HG03175 (cell line): ENCODE results near the gene MT1G.
"Not testable (repeated sequence)": the region's sequence is repeated elsewhere in the genome, so short reads cannot be mapped to it uniquely, and the experiment has no call there.

Experiments used
- ATAC-seq: cut with Tn5 transposase; IDR thresholded peaks from one replicate; pipeline ENCODE4 v1.9.1; 2021; ENCODE audit warnings: mild to moderate bottlenecking, moderate library complexity; ENCODE audit not compliant: unreplicated experiment

The MT1G gene

DNA sequence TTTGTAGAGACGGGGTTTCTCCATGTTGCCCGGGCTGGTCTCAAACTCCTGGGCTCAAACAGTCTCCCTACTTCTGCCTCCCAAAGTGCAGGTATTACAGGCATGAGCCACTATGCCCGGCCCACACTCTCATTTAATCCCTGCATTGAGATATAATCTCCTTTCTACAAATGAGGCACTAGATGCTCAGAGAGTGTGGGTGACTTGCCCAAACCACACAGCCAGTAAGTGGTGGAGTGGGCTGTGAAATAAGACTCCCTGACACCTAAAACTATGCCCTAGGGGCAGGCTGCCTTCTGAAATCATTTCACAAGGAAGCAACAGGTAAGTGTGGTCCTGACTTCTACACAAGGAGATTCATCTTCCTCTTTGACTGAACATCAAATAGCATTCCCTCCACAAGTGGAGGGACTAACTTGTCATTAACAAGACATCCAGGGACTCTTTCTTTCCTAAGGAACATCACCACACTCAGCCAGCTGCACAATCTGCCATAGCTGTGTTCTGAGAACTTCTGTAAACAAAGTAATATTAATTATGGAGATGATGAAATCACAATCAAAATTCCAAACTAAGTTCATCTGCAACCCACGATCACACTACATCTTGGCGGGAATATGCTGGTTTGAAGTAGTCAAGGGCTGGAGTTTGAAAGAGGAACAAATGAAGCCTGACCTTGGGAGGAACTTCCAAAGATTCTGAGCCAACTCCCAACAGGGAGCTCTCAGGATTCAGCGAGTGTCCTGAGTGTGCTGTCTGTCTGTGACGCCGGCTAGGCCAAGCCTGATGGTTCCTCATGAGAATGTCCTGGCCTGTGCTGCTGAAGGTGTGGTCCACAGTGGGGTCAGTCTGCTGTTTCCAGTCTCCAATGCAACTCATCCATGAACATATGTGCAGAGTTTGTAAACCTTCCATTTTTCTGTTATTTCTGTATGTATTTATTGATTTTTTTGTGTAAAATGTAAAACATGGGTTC lies 2.3 kb downstream of the MT1G start:
- not testable (repeated sequence) for ATAC-seq

DNA sequence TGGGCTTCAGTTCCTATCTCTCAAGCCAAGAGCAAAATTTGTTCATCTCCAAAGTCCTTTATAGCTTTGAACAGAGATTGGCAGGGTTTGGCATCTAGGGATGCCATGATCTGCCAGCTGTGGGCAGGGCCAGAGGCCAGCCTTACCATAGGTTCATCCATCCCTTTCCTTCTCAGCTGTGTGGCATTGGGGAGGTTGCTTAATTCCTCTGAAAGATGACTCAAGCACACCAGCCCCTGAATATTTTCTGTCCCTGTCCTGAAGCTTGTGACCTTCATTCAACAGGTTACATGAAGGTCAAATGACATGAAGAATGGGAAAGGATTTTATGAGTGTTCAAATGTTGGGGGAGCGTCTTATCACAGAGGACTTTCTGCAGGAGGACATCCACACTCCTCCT lies 3.4 kb downstream of the MT1G start:
- no peak for ATAC-seq

DNA sequence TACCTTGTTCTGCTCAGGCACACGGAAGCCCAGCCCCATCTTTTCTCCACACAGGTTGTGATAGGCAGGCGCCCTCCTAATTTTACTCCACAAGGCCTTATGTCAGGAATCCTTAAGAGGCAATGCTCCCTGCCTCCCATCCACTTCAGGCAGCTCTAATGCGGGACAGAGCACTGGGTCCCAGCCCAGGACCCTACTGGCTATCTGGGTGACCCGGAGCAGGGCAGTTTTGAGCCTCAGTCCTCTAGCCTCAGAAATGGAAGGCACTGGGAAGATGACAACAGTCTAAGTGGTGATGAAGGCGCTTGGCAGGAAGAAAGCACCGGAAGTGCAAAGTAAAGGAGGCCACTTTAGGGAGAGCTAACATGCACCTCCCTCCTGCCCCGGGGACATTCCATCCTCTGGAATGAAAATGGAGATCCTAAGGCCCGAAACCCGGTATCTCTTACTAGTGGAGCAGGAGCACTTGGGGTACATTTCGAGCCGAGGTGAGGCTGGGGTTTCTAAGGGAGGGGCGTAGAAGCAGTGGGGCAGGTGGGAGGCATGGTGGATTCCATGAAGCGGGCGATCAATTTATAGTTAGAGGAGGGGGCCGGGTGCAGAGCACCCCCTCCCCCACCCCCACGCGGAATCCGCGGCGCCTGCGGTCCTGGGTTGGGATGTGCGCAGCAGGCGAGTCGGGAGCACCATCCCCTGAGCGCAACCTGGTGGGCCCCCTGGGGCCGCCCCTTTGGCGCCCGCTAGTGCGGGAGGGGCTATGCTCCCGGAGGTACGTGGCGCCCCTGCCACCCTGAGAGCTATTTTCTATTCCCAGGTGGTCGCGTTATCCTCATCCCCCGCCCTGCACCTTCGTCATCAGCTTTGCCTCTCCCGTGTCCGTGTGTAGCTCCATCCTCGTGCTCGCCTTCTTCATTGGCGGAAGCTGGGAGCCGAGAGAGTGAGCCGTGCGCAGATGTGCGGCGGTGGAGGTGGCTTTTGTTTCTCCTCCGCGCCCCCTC lies 5.2 kb downstream of the MT1G start:
- no peak for ATAC-seq

DNA sequence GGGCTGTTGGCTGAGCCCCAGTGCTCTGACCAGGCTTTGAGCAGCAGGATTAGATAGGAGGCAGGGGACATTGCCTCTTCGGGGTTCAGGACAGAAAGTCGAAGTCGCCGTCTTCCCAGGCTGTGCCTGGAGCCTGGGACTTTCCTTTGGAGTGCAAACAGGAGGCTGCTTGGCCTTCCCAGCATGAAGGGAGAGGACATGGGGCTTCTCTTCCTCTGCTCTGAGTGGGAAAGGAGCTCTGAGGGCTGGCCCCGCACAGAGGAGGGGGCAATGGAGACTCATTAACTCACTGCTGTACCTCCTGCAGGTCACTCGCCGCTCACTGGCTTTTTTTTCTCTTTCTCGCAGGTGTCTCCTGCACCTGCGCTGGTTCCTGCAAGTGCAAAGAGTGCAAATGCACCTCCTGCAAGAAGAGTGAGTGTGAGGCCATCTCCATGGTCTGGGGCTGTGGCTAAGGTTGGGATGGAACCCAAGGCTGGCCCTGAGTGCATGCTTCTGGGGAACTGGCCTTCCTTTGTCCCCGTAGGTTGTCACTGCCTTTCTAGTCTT lies 9.5 kb downstream of the MT1G start:
- no peak for ATAC-seq

DNA sequence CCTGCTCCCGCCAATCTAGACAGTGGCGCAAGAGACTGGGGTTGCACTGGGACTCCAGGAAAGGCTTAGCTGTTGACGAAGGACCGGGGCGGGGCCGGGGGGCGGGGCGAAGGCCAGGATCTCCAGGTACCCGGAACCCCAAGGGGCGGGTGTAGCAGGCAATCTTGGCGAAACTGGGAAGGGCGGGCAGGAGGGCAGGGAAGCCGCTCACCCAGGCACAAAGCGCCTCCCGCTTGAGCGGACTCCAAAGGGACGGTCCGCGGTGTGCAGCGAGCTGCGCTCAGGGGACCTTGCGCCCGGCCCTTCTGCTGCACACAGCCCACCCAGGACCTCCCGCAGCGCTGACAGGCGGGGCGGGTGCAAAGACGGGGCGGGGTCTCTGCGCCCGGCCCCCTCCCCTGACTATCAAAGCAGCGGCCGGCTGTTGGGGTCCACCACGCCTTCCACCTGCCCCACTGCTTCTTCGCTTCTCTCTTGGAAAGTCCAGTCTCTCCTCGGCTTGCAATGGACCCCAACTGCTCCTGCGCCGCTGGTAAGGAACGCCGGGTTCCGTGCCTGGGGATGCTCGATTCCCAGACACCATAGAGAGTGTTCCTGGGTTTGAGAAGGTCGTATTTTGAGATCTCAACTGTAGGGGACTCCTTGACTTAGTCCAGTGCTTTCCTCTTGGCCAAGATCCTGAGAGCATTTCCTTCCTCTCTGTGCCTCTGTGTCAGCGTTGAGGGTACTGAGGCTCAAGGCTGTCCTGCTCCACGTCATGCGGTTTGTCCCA lies 10.1 kb downstream of the MT1G start, which contains the start of gene MT1F:
TSS of gene MT1F (plus strand) at position 405 of the 772 bp plus-strand sequence. CDS start at position 505, 100 bp downstream.
- peak; percentile 57 for ATAC-seq

DNA sequence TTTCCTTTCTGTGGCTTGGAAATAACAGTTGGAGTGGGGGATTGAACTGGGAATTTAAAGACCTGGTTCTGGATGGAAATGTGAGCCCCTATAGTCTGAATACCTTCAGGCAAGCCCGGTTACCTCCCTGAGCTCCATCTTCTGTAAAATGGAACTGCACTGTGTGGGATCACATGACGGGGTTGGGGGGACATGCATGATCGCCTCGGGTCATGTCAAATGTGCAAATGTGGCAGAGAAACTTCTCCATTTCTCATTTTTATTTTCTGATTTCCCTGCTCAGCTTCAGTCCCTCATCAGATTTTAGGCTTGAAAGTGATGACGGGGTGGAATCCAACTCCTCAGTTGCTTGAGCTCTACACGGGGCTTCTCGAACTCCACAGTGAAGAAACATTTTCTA lies 14.6 kb downstream of the MT1G start:
- no peak for ATAC-seq

DNA sequence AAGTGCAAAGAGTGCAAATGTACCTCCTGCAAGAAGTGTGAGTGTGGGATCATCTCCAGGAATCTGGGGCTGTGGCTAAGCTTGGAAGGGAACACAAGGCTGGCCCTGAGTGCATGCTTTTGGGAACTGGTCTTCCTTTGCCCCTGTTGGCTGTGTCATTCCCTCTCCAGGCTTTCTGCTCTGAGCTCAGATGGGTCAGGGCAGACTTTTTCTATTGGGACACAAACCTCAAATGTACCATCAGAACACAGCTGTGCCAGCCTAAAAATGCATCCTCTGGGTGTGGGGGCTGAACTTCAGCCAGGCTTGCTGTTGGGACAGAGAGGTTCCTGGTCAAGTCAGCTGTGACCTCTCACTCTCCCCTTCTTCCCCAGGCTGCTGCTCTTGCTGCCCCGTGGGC lies 15.3 kb downstream of the MT1G start:
- no peak for ATAC-seq

DNA sequence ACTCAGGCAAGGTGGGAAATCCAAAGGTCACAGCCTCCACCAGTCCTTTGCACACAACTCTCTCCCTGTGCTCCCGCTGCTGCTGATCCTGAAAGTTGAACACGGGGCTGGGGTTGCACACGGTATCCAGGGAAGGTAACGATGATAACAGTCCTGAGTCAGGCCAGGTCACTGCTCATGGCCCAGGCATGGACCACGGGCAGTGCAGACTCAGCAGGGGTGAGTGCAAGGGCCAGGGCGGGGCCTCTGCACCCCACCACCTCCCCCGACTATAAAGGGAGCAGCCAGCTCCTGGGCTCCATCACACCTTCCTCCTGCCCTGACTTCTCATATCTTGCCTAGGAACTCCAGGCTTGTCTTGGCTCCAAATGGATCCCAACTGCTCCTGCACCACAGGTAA lies 16.3 kb downstream of the MT1G start, which contains the start of gene MT1B:
TSS of gene MT1B (plus strand) at position 301 of the 400 bp plus-strand sequence. CDS start at position 369, 68 bp downstream.
- ATAC-seq = no peak

DNA sequence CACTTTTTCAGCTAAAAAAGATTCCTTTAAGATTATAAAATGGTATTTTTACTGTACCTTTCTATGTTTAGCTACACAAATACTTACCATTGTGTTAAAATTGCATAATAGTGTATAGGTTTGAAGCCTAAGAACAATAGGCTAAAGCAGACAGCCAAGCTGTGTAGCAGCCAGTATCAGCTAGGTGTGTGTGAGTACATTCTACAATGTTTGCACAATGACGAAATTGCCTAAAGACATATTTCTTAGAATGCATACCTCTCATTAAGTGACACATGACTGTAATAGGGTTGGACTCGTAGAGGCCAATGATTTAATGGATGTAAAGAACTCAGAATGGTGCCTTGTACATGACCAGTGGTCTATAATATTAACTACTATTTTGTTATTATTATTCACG lies 18.0 kb downstream of the MT1G start:
- no peak for ATAC-seq

DNA sequence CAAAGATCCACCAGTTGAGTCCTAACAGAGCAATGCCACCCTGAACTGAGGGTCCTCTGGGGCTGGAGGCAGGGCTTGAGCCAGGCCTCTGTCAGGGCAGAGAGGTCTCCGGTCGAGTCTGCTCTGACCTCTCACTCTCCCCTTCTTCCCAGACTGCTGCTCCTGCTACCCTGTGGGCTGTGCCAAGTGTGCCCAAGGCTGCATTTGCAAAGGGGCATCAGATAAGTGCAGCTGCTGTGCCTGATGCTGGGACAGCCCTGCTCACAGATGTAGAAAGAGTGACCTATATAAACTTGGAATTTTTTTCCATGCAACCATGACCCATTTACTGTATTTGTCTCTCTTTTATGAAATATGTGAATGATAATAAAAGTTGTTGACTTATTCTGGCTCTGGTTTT lies 18.6 kb downstream of the MT1G start:
- ATAC-seq = no peak

DNA sequence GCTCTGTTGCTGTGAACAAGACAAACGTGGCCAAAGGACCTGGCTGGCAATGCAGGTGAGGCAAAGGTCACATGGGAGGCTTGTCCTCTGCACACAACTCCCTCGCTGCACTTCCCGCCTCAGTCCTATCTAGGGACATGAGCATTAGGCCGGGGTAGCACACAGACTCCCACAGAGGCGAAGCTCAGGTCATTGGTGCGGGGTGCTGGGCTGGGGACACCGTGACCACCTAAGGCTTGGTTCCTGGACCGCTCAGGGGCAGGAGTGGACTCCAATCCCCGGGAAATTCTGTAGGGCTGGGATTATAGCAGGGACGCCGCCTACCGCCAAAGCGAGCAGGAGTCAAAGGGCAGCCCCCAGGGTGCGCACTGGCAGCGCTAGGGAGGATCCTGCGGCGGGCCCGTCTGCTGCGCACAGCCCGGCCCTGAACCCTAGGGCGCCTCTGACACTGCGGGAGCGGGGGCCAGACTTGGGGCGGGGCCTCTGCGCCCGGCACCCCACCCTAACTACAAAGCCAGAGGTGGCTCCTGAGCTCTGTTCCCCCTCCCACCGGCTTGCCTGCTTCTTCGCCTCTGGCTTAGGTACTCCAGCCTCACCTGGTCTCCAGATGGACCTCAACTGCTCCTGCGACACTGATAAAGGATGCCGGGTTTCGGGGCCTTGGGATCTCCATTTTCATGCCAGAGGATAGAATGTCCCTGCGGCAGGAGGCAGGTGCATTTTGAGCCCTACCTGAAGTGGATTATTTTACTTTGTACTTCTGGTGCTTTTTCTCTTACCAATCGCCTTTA lies 20.0 kb downstream of the MT1G start:
- ATAC-seq = no peak

DNA sequence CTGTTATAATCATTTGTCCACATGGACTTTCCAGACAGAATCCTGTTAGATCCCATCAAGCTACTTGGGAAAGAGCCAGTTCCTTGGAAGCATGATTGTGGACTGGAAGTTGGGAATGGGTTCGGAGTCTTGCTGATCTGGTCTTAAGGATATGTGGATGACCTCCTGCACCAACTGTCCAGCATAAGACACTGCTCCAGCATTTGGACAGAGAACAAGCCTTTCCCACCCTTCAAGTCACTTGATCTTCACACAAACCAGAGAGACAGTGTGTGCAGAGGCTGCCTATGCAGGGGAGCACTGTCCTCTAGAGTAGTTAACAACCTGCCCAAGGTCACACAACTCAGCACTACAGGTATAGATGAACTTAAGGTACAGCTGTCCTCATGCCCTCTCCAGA lies 22.0 kb downstream of the MT1G start:
- ATAC-seq = no peak

DNA sequence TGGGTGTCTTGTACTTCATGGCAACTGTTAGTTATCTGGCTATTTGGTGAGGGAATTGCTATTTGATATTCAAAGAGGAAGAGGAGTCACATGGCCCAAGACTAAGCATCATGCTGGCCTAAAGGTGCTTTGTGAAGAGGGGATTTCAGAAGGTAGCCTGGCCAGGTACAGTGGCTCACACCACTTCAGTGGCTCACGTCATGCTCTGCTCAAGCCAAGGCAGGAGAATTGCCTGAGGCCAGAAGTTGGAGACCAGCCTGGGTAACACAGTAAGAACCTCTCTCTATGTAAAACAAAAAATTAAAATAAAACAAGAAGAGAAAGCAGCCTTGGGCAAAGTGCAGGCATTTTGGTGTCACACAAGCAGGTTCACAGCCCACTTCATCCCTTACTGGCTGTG lies 22.6 kb downstream of the MT1G start:
- no peak for ATAC-seq

DNA sequence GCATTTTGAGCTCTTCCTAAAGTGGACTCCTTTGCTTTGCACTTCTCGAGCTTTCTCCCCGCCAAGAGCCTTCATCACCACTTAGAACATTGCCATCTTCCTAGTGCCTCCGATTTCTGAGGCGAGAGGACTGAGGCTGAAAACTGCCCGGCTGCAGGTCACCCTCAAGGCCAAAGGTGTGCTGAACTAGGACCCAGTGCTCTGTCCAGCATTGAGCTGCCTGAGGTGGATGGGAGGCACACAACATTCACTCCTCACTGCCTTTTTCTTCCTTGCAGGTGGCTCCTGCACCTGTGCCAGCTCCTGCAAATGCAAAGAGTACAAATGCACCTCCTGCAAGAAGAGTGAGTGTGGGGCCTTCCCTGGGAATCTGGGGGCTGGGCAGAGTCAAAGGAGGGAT lies 24.0 kb downstream of the MT1G start:
- no peak for ATAC-seq

DNA sequence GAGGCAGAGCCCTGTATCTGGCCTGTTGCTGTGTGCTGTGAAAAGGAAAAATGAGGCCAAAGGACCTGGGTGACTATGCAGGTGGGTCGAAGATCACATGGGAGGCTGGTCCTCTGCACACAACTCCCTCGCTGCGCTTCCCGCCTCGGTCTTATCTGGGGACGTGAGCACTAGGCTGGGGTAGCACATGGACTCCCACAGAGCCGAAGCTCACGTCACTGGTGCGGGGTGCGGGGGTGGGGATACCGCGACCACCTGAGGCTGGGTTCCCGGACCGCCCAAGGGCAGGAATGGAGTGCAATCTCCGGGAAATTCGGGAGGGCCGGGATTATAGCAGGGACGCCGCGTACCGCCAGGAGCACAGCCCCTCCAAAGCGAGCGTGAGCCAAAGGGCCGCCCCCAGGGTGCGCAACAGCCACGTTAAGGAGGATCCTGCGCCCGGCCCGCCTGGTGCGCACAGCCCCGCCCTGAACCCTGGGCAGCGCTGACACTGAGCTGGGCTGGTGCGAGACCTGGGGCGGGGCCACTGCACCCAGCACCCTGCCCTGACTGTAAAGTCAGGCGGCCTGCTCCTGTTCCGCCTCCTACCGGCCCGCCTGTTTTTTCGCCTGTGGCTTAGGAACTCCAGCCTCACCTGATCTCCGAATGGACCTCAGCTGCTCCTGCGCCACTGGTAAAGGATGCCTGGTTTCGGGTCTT lies 24.6 kb downstream of the MT1G start:
- peak; percentile 73 for ATAC-seq

DNA sequence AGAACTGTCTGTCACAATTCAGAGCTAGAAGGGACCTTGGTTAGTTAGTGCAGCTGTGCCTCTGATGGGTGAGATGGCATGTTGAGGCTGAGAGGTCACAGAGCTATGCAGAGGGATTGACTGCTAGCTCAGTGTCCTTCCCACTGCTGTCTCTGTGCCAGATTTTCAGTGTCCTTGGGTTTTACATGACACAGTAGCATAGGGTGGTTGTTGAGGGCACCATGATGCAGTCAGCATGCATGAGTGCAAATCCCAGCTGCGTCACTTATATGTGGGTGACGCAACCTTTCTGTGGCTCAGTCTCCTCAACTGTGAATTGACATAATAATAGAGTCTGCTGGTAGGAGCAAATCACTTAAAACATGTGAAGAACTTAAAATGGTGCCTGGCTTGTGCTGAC lies 26.7 kb downstream of the MT1G start:
- no peak for ATAC-seq

DNA sequence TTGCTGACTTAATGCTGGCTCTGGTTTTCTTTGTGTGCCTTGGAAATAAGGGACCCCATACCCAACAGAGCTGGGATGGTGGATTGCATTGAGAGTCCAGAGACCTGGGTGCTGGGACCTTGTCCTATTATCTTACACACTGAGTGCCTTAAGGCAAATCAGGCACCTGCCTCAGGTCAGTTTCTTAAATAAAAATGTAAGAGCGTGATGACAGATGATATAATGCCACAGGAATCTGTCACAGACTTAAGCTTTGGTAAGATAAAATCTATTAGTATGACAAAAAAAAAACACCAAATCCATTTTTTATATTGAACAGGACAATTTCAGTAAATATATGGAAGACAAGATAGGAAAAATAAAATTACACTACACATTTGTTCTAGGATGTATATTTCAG lies 27.8 kb downstream of the MT1G start:
- no peak for ATAC-seq

DNA sequence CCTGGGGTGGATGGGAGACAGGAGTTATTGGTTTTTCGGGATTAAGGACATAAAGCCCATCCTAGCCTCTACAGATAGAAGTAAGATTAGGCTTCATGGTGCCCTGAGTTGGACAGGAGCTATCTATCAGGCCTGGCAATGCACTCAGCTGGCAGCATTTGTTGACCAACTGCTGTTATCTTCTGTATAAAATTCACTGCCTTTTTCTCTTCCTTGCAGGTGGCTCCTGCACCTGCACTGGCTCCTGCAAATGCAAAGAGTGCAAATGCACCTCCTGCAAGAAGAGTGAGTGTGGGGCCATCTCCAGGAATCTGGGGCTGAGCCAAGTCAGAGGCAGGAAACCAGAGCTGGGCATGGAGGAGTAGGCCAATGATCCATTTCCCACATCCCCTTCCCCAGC lies 28.8 kb downstream of the MT1G start:
- ATAC-seq = no peak
